Measurements from ENCODE around the gene TMEM248. TPM values are rescaled to one million over a fixed set of nuclear protein-coding genes. Genes with fewer than 3 reads are reported as not detected.

The TMEM248 gene
- total and polyA plus RNA-seq, 12 donors = 10.2 to 53.4 (median 43.8) TPM

DNA sequence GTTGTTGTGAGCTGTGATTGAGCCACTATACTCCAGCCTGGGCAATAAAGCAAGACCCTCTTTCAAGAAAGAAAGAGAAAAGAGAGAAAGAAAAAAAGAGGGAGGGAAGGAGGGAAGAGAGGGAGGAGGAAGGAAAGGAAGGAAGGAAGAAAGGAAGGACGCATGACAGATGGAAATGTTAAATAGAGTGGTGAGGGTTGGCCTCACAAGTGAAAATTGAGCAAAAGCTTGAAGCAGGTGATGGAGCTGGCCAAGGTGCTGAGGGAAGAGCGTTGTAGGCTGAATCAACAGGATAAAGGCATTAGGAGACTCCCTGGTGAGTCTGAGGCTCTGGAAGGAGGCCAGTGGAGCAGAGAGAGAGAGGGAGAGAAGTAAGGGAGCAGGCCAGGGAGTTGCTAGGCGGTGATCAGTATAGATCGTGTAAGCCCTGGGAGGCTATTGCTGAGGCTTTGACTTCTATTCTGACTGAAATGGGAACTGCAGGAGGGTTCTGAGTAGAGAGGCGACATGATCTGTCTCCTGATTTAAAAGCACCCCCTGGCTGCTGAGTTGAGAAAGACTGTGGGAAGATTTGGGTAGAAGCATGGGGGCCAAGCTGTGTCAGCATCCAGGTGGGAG lies 26.5 kb upstream of the TMEM248 start:
- peak in 5 of 9 donors; percentile 14 to 39 (median 21) for TF ChIP-seq CTCF (IDR thresholded peaks at IDR 0.05)
- Histone ChIP-seq H3K27ac (no peak overlapping the region), H3K4me1 (no peaks in the 10 kb centered on the region), H3K4me3 (no peak overlapping the region), H3K9me3 (no peaks in the 10 kb centered on the region), H3K27me3 (no peaks in the 10 kb centered on the region), H3K36me3 (peaks cover 0 to 39% (median 0%) of the 10 kb centered on the region in 9 donors)
- 61 to 67% methylated on average over 5 of the region's 5 CpGs for WGBS, 2 donors
- intact Hi-C loops (cut with DNase I) = loop anchor here in 1 of 10 donors (5.0 kb wide), 1 partner anchor 337 kb away; no protein-coding TSS in a partner anchor
- no peak for DNase-seq
- no peak for ATAC-seq

- ATAC-seq = no peak
- H3K27me3 ChIP-seq = no peaks in the 10 kb centered on the region
- DNase-seq = no peak
- H3K4me1 ChIP-seq = no peaks in the 10 kb centered on the region
- H3K4me3 ChIP-seq = no peak overlapping the region
- H3K27ac ChIP-seq = no peak overlapping the region
- H3K9me3 ChIP-seq = no peaks in the 10 kb centered on the region
- 80 to 85% methylated on average over 3 of the region's 3 CpGs for WGBS, 2 donors
- intact Hi-C loops (cut with DNase I) = loop anchor here in 1 of 10 donors (5.0 kb wide), 1 partner anchor 339 kb away; no protein-coding TSS in a partner anchor
- TF ChIP-seq CTCF (IDR thresholded peaks at IDR 0.05) = no peak
- H3K36me3 ChIP-seq = peaks cover 0 to 42% (median 0%) of the 10 kb centered on the region in 9 donors
Observed at GRCh38 chr7:66896441-66896840, 24.6 kb upstream of the TMEM248 start.

DNA sequence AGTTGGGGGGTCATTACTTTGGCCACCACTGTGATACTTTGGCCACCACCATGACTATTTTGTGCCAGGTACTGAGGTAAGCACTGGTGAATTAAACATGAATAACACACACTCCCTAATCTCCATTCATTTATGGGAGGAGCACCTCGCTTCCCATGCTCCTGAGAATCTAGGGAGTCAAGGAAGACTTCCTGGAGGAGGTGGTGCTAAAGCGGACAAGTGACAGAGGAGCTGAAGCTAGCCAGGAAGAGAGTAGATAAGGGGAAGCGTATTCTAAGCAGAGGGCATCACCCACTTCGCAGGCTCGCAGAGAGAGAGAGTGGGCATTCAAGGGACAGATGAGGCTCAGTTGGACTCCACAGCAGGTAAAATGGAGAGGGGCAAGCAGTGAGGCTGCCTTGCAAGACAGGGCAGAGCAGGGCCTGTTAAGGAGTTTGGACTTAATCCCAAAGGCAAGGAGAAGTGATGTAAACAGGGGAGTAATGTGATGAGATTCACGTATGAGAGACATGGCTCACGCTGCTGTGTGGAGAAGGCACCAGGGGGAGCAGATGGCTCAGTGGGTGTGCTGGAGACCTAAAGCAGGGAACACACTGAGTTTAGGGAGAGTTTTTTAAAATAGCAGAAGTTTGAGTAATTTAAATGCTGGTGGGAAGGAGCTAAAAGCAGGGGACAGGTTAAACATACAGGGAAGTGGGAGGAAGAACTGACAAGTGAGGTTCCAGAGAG lies 21.3 kb upstream of the TMEM248 start:
- ATAC-seq = no peak
- Histone ChIP-seq H3K4me3 (no peak overlapping the region), H3K27ac (no peak overlapping the region), H3K4me1 (no peaks in the 10 kb centered on the region), H3K9me3 (no peaks in the 10 kb centered on the region), H3K27me3 (no peaks in the 10 kb centered on the region), H3K36me3 (peaks cover 0 to 44% (median 0%) of the 10 kb centered on the region in 9 donors)
- intact Hi-C loops (cut with DNase I) = loop anchor here in 1 of 10 donors (5.0 kb wide), 1 partner anchor 342 kb away; no protein-coding TSS in a partner anchor
- DNase-seq = no peak
- WGBS, 2 donors = 85 to 87% methylated on average over 7 of the region's 7 CpGs
- no peak for TF ChIP-seq CTCF (IDR thresholded peaks at IDR 0.05)

DNA sequence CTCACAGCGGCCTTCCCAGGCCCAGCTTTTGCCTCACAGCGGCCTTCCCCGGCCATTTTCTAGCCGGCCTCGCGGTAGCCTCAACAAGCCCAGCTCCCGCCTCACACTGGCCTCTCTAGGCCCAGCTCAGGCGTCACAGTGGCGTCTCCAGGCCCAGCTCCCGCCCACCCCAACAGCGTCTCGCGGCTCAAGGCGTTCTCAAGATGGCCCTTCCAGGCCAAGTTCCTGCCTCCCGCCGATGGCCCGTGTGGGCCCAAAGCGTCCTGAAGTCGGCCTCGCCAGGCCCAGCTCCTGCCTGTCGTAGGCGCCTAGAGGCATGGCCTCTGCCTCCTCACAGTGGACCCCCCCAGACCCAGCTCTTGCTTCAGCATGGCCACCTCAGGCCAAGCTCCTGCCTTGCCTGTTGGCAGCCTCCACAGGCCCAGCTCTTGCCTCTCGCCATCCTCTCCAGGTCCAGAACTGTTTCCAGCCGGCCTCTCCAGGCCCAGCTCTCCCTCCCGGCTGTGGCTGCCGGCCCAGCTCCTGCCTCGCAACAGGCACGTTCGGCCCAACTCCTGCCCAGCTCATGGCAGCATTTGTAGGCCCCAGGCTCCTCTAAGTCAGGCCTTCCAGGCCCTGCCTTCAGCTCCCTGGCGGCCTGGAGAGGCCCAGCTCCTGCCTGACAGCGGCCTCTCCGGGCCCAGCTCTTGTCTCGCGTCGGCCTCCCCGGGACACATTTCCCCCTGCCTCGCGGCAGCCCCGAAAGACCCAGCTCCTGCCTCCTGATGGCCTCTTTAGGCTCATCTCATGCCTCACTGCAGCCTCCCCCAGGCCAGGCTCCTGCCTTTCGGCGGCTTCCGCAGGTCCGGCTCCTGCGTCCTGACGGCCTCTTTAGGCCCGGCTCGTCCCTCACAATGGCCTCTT lies 18.8 kb upstream of the TMEM248 start:
- H3K4me3 ChIP-seq = no peak overlapping the region
- ATAC-seq (no peak), DNase-seq (no peak)
- 96 to 97% methylated on average over 47 of the region's 47 CpGs for WGBS, 2 donors
- no peaks in the 10 kb centered on the region for H3K4me1 ChIP-seq
- H3K36me3 ChIP-seq = peaks cover 0 to 35% (median 0%) of the 10 kb centered on the region in 9 donors
- H3K27me3 ChIP-seq = no peaks in the 10 kb centered on the region
- intact Hi-C loops (cut with DNase I) = no loop called here
- TF ChIP-seq CTCF (IDR thresholded peaks at IDR 0.05) = no peak
- H3K9me3 ChIP-seq = no peaks in the 10 kb centered on the region
- H3K27ac ChIP-seq = no peak overlapping the region

Measured in heart right ventricle (tissue), 16 donors.